ENCODE measurements around the gene LTF. TPM values are rescaled to one million over a fixed set of nuclear protein-coding genes. Genes with fewer than 3 reads are reported as not detected.
A peak's percentile ranks its signal among the peaks of the same experiment; 100 is the strongest.

The LTF gene
- total and polyA plus RNA-seq, 8 donors, result 6.9 to 21.0 (median 11.2) TPM

- 93 to 95% methylated on average over 2 of the region's 2 CpGs for WGBS, 2 donors
- no peak overlapping the region for H3K27ac ChIP-seq
- H3K4me1 ChIP-seq, result peaks cover 0 to 5% (median 0%) of the 10 kb centered on the region in 3 donors
- intact Hi-C loops (cut with DNase I), result no loop called here
- H3K4me3 ChIP-seq, result no peak overlapping the region
- TF ChIP-seq, protein P1, sequence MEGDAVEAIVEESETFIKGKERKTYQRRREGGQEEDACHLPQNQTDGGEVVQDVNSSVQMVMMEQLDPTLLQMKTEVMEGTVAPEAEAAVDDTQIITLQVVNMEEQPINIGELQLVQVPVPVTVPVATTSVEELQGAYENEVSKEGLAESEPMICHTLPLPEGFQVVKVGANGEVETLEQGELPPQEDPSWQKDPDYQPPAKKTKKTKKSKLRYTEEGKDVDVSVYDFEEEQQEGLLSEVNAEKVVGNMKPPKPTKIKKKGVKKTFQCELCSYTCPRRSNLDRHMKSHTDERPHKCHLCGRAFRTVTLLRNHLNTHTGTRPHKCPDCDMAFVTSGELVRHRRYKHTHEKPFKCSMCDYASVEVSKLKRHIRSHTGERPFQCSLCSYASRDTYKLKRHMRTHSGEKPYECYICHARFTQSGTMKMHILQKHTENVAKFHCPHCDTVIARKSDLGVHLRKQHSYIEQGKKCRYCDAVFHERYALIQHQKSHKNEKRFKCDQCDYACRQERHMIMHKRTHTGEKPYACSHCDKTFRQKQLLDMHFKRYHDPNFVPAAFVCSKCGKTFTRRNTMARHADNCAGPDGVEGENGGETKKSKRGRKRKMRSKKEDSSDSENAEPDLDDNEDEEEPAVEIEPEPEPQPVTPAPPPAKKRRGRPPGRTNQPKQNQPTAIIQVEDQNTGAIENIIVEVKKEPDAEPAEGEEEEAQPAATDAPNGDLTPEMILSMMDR (IDR thresholded peaks at IDR 0.05), result no peak
- no peak for FAIRE-seq
- no peak for DNase-seq
- H3K27me3 ChIP-seq, result no peaks in the 10 kb centered on the region
- no peak for ATAC-seq
- H3K36me3 ChIP-seq, result no peaks in the 10 kb centered on the region
- H3K9me3 ChIP-seq, result no peaks in the 10 kb centered on the region
These were observed 43.8 kb downstream of the LTF start for GRCh38 chr3:46420931-46421330.

- DNase-seq, result no peak
- no peak overlapping the region for H3K4me3 ChIP-seq
- WGBS, 2 donors, result 94 to 99% methylated on average over 4 of the region's 4 CpGs
- no peaks in the 10 kb centered on the region for H3K36me3 ChIP-seq
- no peaks in the 10 kb centered on the region for H3K9me3 ChIP-seq
- no peak for FAIRE-seq
- no peaks in the 10 kb centered on the region for H3K27me3 ChIP-seq
- peaks cover 0 to 5% (median 0%) of the 10 kb centered on the region in 3 donors for H3K4me1 ChIP-seq
- no peak overlapping the region for H3K27ac ChIP-seq
- intact Hi-C loops (cut with DNase I), result no loop called here
- no peak for ATAC-seq
- TF ChIP-seq, protein P1 (IDR thresholded peaks at IDR 0.05), result no peak
These were observed 44.9 kb downstream of the LTF start for GRCh38 chr3:46419816-46420215.

GRCh38 chr3:46417841-46418611 lies 46.7 kb downstream of the LTF start:
- H3K27ac ChIP-seq, result no peak overlapping the region
- intact Hi-C loops (cut with DNase I), result no loop called here
- no peaks in the 10 kb centered on the region for H3K9me3 ChIP-seq
- ATAC-seq, result no peak
- TF ChIP-seq, protein P1 (IDR thresholded peaks at IDR 0.05), result no peak
- WGBS, 2 donors, result 84 to 86% methylated on average over 9 of the region's 9 CpGs
- no peaks in the 10 kb centered on the region for H3K36me3 ChIP-seq
- H3K27me3 ChIP-seq, result no peaks in the 10 kb centered on the region
- DNase-seq, result no peak
- no peak overlapping the region for H3K4me3 ChIP-seq
- FAIRE-seq, result no peak
- H3K4me1 ChIP-seq, result peaks cover 0 to 5% (median 0%) of the 10 kb centered on the region in 3 donors

DNA sequence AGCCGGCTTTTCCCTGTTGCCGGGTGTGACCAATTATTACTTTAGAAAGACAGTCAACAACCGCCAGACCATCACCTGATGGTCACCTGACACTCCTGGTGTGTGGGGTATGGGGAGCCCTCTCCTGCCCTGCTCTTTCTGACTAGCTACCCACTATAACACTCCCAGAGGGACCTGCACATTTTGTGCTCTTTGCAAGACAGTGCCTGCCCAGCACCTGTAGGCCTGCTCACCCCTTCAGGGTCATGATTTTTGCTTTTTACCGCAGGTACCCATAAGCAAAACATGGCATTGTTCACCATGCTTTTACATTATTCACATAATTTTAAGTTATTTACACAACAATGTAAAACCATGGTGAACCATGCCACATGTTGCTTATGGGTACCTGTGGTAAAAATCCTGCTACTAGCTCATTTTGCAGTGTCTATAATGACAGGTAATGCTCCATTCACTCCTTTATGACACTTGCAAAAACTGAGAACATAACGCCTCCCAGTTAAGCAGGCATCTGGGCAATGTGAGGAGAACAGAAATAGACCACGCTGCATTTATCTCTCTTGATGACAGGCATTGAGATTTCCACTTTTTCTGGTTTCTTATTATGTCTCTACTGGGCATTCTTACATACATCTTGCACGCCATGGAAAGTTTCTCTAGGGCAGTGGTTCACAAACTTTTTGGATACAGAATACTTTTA lies 47.7 kb downstream of the LTF start:
- WGBS, 2 donors, result 81 to 85% methylated on average over 7 of the region's 7 CpGs
- Histone ChIP-seq H3K27me3 (no peaks in the 10 kb centered on the region), H3K36me3 (no peaks in the 10 kb centered on the region), H3K4me3 (no peak overlapping the region), H3K9me3 (no peaks in the 10 kb centered on the region), H3K27ac (no peak overlapping the region), H3K4me1 (peaks cover 0 to 5% (median 0%) of the 10 kb centered on the region in 3 donors)
- intact Hi-C loops (cut with DNase I), result no loop called here
- TF ChIP-seq, protein P1 (IDR thresholded peaks at IDR 0.05), result no peak
- ATAC-seq (peak in 1 of 4 donors; percentile 24), FAIRE-seq (no peak), DNase-seq (no peak)

Data from pancreas (tissue), 10 donors.